ENCODE results near the gene LENG9.

Gene LENG9

GRCh38 chr19:54457773-54458647, 5.6 kb downstream of the LENG9 start:
- no peak overlapping the region for H3K27ac ChIP-seq (ENCODE audit: low read depth, low read length, poor library complexity, severe bottlenecking)
- no peak overlapping the region for H3K9ac ChIP-seq (ENCODE audit: low read length)
- TF ChIP-seq EZH2 (IDR thresholded peaks at IDR 0.05; ENCODE audit: borderline replicate concordance, low read length) (no peak), CTCF (IDR thresholded peaks at IDR 0.05; ENCODE audit: low read length) (no peak)
- peaks cover 91% of the 10 kb centered on the region for H3K36me3 ChIP-seq (ENCODE audit: insufficient read depth, low read length)
- H3K4me3 ChIP-seq (ENCODE audit: low read depth, low read length, poor library complexity, severe bottlenecking), result no peak overlapping the region
- no peaks in the 10 kb centered on the region for H3K27me3 ChIP-seq (ENCODE audit: insufficient read depth, low read length)
- no peaks in the 10 kb centered on the region for H3K79me2 ChIP-seq (ENCODE audit: insufficient read depth, low read length)
- no peaks in the 10 kb centered on the region for H3K9me3 ChIP-seq (ENCODE audit: low read length)
- peaks cover 3% of the 10 kb centered on the region; the same call in 1 of the 2 replicates for H3F3A ChIP-seq (ENCODE audit: insufficient read depth, low read length)
- H4K20me1 ChIP-seq (ENCODE audit: insufficient read depth, low read length), result no peaks in the 10 kb centered on the region
- peaks cover 13% of the 10 kb centered on the region for H3K4me1 ChIP-seq (ENCODE audit: insufficient read depth, low read length, severe bottlenecking)
- H3K9me2 ChIP-seq (ENCODE audit: low read depth, low read length), result no peaks in the 10 kb centered on the region
- no peak overlapping the region for H3K4me2 ChIP-seq (ENCODE audit: low read length)
- H2AFZ ChIP-seq (ENCODE audit: low read length), result no peak overlapping the region

- no peak overlapping the region for H3K4me2 ChIP-seq (ENCODE audit: low read length)
- H3F3A ChIP-seq (ENCODE audit: insufficient read depth, low read length), result 0 out of 2 replicates have a peak, but pooled peaks cover under 1% of the 10 kb centered on the region
- no peaks in the 10 kb centered on the region for H3K4me1 ChIP-seq (ENCODE audit: insufficient read depth, low read length, severe bottlenecking)
- 0 out of 2 replicates have a peak, but pooled peaks cover 4% of the 10 kb centered on the region for H3K79me2 ChIP-seq (ENCODE audit: insufficient read depth, low read length)
- no peaks in the 10 kb centered on the region for H3K9me3 ChIP-seq (ENCODE audit: low read length)
- no peaks in the 10 kb centered on the region for H3K27me3 ChIP-seq (ENCODE audit: insufficient read depth, low read length)
- H3K9ac ChIP-seq (ENCODE audit: low read length), result no peak overlapping the region
- no peak overlapping the region for H3K4me3 ChIP-seq (ENCODE audit: low read depth, low read length, poor library complexity, severe bottlenecking)
- H4K20me1 ChIP-seq (ENCODE audit: insufficient read depth, low read length), result no peaks in the 10 kb centered on the region
- H2AFZ ChIP-seq (ENCODE audit: low read length), result no peak overlapping the region
- TF ChIP-seq CTCF (IDR thresholded peaks at IDR 0.05; ENCODE audit: low read length), result no peak
- no peak for TF ChIP-seq EZH2 (IDR thresholded peaks at IDR 0.05; ENCODE audit: borderline replicate concordance, low read length)
- H3K27ac ChIP-seq (ENCODE audit: low read depth, low read length, poor library complexity, severe bottlenecking), result no peak overlapping the region
- no peaks in the 10 kb centered on the region for H3K9me2 ChIP-seq (ENCODE audit: low read depth, low read length)
- peaks cover 93% of the 10 kb centered on the region for H3K36me3 ChIP-seq (ENCODE audit: insufficient read depth, low read length)
Observed at GRCh38 chr19:54456423-54457373, 6.9 kb downstream of the LENG9 start.

- Histone ChIP-seq H2AFZ (ENCODE audit: low read length) (no peak overlapping the region), H3K9ac (ENCODE audit: low read length) (no peak overlapping the region), H3K79me2 (ENCODE audit: insufficient read depth, low read length) (peaks cover 12% of the 10 kb centered on the region), H3K4me1 (ENCODE audit: insufficient read depth, low read length, severe bottlenecking) (peaks cover 7% of the 10 kb centered on the region), H3K27me3 (ENCODE audit: insufficient read depth, low read length) (no peaks in the 10 kb centered on the region), H3F3A (ENCODE audit: insufficient read depth, low read length) (no peaks in the 10 kb centered on the region), H3K27ac (ENCODE audit: low read depth, low read length, poor library complexity, severe bottlenecking) (no peak overlapping the region), H3K4me3 (ENCODE audit: low read depth, low read length, poor library complexity, severe bottlenecking) (no peak overlapping the region), H4K20me1 (ENCODE audit: insufficient read depth, low read length) (no peaks in the 10 kb centered on the region), H3K9me2 (ENCODE audit: low read depth, low read length) (no peaks in the 10 kb centered on the region), H3K9me3 (ENCODE audit: low read length) (no peaks in the 10 kb centered on the region), H3K36me3 (ENCODE audit: insufficient read depth, low read length) (peaks cover 95% of the 10 kb centered on the region), H3K4me2 (ENCODE audit: low read length) (no peak overlapping the region)
- TF ChIP-seq CTCF (IDR thresholded peaks at IDR 0.05; ENCODE audit: low read length), result no peak
- no peak for TF ChIP-seq EZH2 (IDR thresholded peaks at IDR 0.05; ENCODE audit: borderline replicate concordance, low read length)
Observed at GRCh38 chr19:54455786-54456422, 7.7 kb downstream of the LENG9 start.

All from OCI-LY1 (cell line).